ENCODE results near the gene NTRK3. TPM values are rescaled to one million over a fixed set of nuclear protein-coding genes. Genes with fewer than 3 reads are reported as not detected.

Gene NTRK3
- total RNA-seq, 2 experiments from 2014 or later = 0.78 TPM; not detected in 1

GRCh38 chr15:88191812-88192165 is 64.8 kb downstream of the NTRK3 start:
- H3K4me1 Mint-ChIP-seq (ENCODE audit: low read depth) = no peaks in the 10 kb centered on the region
- H3K27me3 ChIP-seq (ENCODE audit: control insufficient read depth in 1 of 2, insufficient read depth in 2 of 2, low read length in 2 of 2) = peaks cover 0 to 2% of the 10 kb centered on the region in 2 experiments
- TF ChIP-seq CTCF (IDR thresholded peaks at IDR 0.05) = no peak
- DNase-seq (no peak), ATAC-seq (ENCODE audit: poor library complexity) (no peak)
- H3K36me3 Mint-ChIP-seq (ENCODE audit: low read depth) = no peaks in the 10 kb centered on the region
- no peak overlapping the region for H3K4me3 ChIP-seq (ENCODE audit: low read length)
- H3K27ac Mint-ChIP-seq = no peak overlapping the region
- CTCF ChIA-PET = no interaction called here
- no peaks in the 10 kb centered on the region for H3K4me1 ChIP-seq (ENCODE audit: insufficient read depth, low read length)
- no peak overlapping the region for H3K27ac ChIP-seq (ENCODE audit: low read depth in 1 of 2, low read length in 2 of 2)
- POLR2A ChIA-PET = no interaction called here
- no peak overlapping the region for H3K4me3 Mint-ChIP-seq
- no peaks in the 10 kb centered on the region for H3K36me3 ChIP-seq (ENCODE audit: insufficient read depth, low read length)
- H3K9me3 ChIP-seq (ENCODE audit: control insufficient read depth in 1 of 2, insufficient read depth in 1 of 2, low read length in 2 of 2) = no peaks in the 10 kb centered on the region
- peaks cover 10% of the 10 kb centered on the region for H3K27me3 Mint-ChIP-seq
- H3K9me3 Mint-ChIP-seq = no peaks in the 10 kb centered on the region
- intact Hi-C loops (cut with DNase I, micrococcal nuclease) = no loop called here

GRCh38 chr15:88190232-88190631 is 66.3 kb downstream of the NTRK3 start:
- peaks cover 0 to 1% of the 10 kb centered on the region in 2 experiments for H3K27me3 ChIP-seq (ENCODE audit: control insufficient read depth in 1 of 2, insufficient read depth in 2 of 2, low read length in 2 of 2)
- ChIA-PET CTCF (no interaction called here), POLR2A (no interaction called here)
- Mint-ChIP-seq H3K27me3 (peaks cover 10% of the 10 kb centered on the region), H3K4me3 (no peak overlapping the region), H3K4me1 (ENCODE audit: low read depth) (no peaks in the 10 kb centered on the region), H3K27ac (no peak overlapping the region), H3K36me3 (ENCODE audit: low read depth) (no peaks in the 10 kb centered on the region), H3K9me3 (no peaks in the 10 kb centered on the region)
- H3K27ac ChIP-seq (ENCODE audit: low read depth in 1 of 2, low read length in 2 of 2) = no peak overlapping the region
- no peaks in the 10 kb centered on the region for H3K4me1 ChIP-seq (ENCODE audit: insufficient read depth, low read length)
- H3K36me3 ChIP-seq (ENCODE audit: insufficient read depth, low read length) = no peaks in the 10 kb centered on the region
- no peaks in the 10 kb centered on the region for H3K9me3 ChIP-seq (ENCODE audit: control insufficient read depth in 1 of 2, insufficient read depth in 1 of 2, low read length in 2 of 2)
- ATAC-seq (ENCODE audit: poor library complexity) (no peak), DNase-seq (no peak)
- TF ChIP-seq CTCF (IDR thresholded peaks at IDR 0.05) = no peak
- intact Hi-C loops (cut with DNase I, micrococcal nuclease) = no loop called here
- H3K4me3 ChIP-seq (ENCODE audit: low read length) = no peak overlapping the region

GRCh38 chr15:88188300-88188699 is 68.2 kb downstream of the NTRK3 start:
- Mint-ChIP-seq H3K27ac (no peak overlapping the region), H3K27me3 (peaks cover 4% of the 10 kb centered on the region), H3K4me1 (ENCODE audit: low read depth) (no peaks in the 10 kb centered on the region), H3K9me3 (no peaks in the 10 kb centered on the region), H3K4me3 (no peak overlapping the region), H3K36me3 (ENCODE audit: low read depth) (no peaks in the 10 kb centered on the region)
- no peak for DNase-seq
- TF ChIP-seq CTCF (IDR thresholded peaks at IDR 0.05) = no peak
- POLR2A ChIA-PET = interaction anchor here (0.6 kb wide), 1 partner anchor 1048 kb away, joined by 3 read pairs; no protein-coding TSS in a partner anchor
- Histone ChIP-seq H3K4me3 (ENCODE audit: low read length) (no peak overlapping the region), H3K27ac (ENCODE audit: low read depth in 1 of 2, low read length in 2 of 2) (no peak overlapping the region), H3K9me3 (ENCODE audit: control insufficient read depth in 1 of 2, insufficient read depth in 1 of 2, low read length in 2 of 2) (no peaks in the 10 kb centered on the region), H3K27me3 (ENCODE audit: control insufficient read depth in 1 of 2, insufficient read depth in 2 of 2, low read length in 2 of 2) (peaks cover 0 to 4% of the 10 kb centered on the region in 2 experiments), H3K36me3 (ENCODE audit: insufficient read depth, low read length) (no peaks in the 10 kb centered on the region), H3K4me1 (ENCODE audit: insufficient read depth, low read length) (no peaks in the 10 kb centered on the region)
- ATAC-seq (ENCODE audit: poor library complexity) = no peak
- CTCF ChIA-PET = no interaction called here
- intact Hi-C loops (cut with DNase I, micrococcal nuclease) = no loop called here

Data from CD4-positive, alpha-beta T cell (primary cell).